Smooth muscle cell (in vitro differentiated cells): ENCODE results near the gene DIAPH2. TPM values are rescaled to one million over a fixed set of nuclear protein-coding genes. Genes with fewer than 3 reads are reported as not detected.

Source experiments
- DNase-seq: peaks from one replicate; lab custom pipeline; 2025; ENCODE audit not compliant: unreplicated experiment; lab: John Stamatoyannopoulos, UW
- H2AFZ ChIP-seq: fragments of 200-600 bp; sonication (generic); 2 replicates; pipeline ENCODE4 v1.6.0; 2016; ENCODE audit warnings: antibody characterized with exemption, low read depth, mild to moderate bottlenecking
- H3F3A ChIP-seq: fragments of 200-600 bp; sonication (generic); 2 replicates; pipeline ENCODE4 v1.6.0; 2017; ENCODE audit warnings: antibody characterized with exemption, low read depth
- H3K27ac ChIP-seq: fragments of 200-600 bp; sonication (generic); 2 replicates; pipeline ENCODE4 v1.5.1; 2016; ENCODE audit warnings: low read depth, mild to moderate bottlenecking
- H3K27me3 ChIP-seq: fragments of 200-600 bp; sonication (generic); 2 replicates; pipeline ENCODE4 v1.6.1; 2016; ENCODE audit warnings: low read depth, mild to moderate bottlenecking
- H3K36me3 ChIP-seq: fragments of 200-600 bp; sonication (generic); 2 replicates; pipeline ENCODE4 v1.5.1; 2016; ENCODE audit warnings: low read depth
- H3K4me1 ChIP-seq: fragments of 200-600 bp; sonication (generic); 2 replicates; pipeline ENCODE4 v1.5.1; 2016; ENCODE audit warnings: low read depth
- H3K4me2 ChIP-seq: fragments of 200-600 bp; sonication (generic); 2 replicates; pipeline ENCODE4 v1.6.0; 2016; ENCODE audit warnings: mild to moderate bottlenecking
- H3K4me3 ChIP-seq: fragments of 200-600 bp; sonication (generic); 2 replicates; pipeline ENCODE4 v1.5.1; 2016; ENCODE audit warnings: mild to moderate bottlenecking
- H3K79me2 ChIP-seq: fragments of 200-600 bp; sonication (generic); 2 replicates; pipeline ENCODE4 v1.6.0; 2016; ENCODE audit warnings: low read depth, mild to moderate bottlenecking
- H3K9ac ChIP-seq: fragments of 200-600 bp; sonication (generic); 2 replicates; pipeline ENCODE4 v1.6.0; 2016; ENCODE audit warnings: low read depth
- H3K9me3 ChIP-seq: fragments of 200-600 bp; sonication (generic); replicated peaks from 2 replicates; pipeline ENCODE4 v1.5.1; 2016; ENCODE audit warnings: low read depth
- H4K20me1 ChIP-seq: fragments of 200-600 bp; sonication (generic); 2 replicates; pipeline ENCODE4 v1.6.0; 2016; ENCODE audit warnings: low read depth
- CTCF ChIP-seq: fragments of 200-600 bp; sonication (generic); IDR thresholded peaks from 2 replicates; pipeline ENCODE4 v1.5.1; 2017; ENCODE audit warnings: borderline replicate concordance, mild to moderate bottlenecking, antibody characterized with exemption; ENCODE audit not compliant: insufficient read depth, poor library complexity, severe bottlenecking
- WGBS: methylation state at CpG from one replicate; pipeline ENCODE4 v1.1.7; 2016; ENCODE audit warnings: low lambda C conversion rate; 5-methylcytosine and 5-hydroxymethylcytosine counted together
- polyA plus RNA-seq: library from polyadenylated mRNA; unstranded; fragments of >200 nt; fragmentation: Nextera tagmentation; extraction: Ambion mirVana; gene quantifications from 2 replicates; pipeline ENCODE4 v1.2.1, GENCODE V29; 2016
- total RNA-seq: library from RNA; depleted of rRNA; stranded (reverse); fragments of >200 nt; gene quantifications from 2 replicates; pipeline ENCODE4 v1.2.3, GENCODE V29; 2014

Gene DIAPH2
- total and polyA plus RNA-seq, 2 experiments from 2014 or later: 12.8 to 19.9 TPM

DNA sequence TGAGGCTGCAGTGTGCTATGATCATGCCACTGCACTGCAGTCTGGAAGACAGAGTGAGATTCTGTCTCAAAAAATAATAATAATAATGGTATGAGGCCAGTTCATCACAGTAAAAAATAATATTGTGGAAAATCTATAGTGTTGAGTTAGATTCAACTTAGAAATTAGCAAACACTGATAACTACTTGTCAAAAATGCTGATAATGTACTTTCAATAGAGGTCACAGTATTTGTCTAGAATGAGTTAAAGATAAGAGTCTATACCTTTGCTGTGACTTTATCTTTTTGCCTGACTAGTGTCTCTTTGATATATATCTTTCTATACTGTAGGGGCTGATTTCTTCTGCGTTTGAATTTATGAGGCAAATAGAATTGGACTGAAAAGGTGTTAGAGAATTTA, 629.7 kb downstream of the DIAPH2 start:
- Histone ChIP-seq H4K20me1 (no peaks in the 10 kb centered on the region), H2AFZ (no peak overlapping the region), H3K79me2 (no peaks in the 10 kb centered on the region), H3K4me3 (no peak overlapping the region), H3K9me3 (no peaks in the 10 kb centered on the region), H3K27ac (no peak overlapping the region), H3K36me3 (no peaks in the 10 kb centered on the region), H3K4me1 (peaks cover 9% of the 10 kb centered on the region), H3K9ac (no peak overlapping the region), H3K27me3 (no peaks in the 10 kb centered on the region), H3K4me2 (no peak overlapping the region), H3F3A (peaks cover 5% of the 10 kb centered on the region)
- WGBS: 55% methylated on average over 1 of the region's 1 CpG
- DNase-seq: no peak
- TF ChIP-seq CTCF: no peak

DNA sequence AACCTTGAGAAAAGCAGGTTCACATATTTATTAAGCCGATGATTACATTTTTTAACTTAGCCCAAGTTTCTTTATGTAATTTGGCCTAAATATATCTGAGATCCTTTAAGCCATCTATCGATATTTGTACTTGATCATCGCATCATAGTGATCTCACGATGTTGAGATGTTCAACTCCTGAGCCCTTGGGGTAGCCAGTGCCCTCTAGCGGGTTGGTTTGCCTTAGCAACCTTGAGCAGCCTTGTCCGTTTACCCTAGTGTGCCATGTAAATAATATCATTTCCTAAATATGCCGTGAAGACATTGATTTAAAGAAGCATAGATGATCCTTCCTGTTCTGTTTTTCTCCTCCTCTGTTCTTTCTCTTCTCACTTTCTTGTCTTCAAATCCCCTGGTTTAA, 631.3 kb downstream of the DIAPH2 start:
- no peaks in the 10 kb centered on the region for H3K4me1 ChIP-seq
- no peak overlapping the region for H3K4me3 ChIP-seq
- no peak for TF ChIP-seq CTCF
- H3K27me3 ChIP-seq: no peaks in the 10 kb centered on the region
- H3K9me3 ChIP-seq: no peaks in the 10 kb centered on the region
- H3K79me2 ChIP-seq: no peaks in the 10 kb centered on the region
- H3K27ac ChIP-seq: no peak overlapping the region
- no peak overlapping the region for H2AFZ ChIP-seq
- 92% methylated on average over 7 of the region's 7 CpGs for WGBS
- H3F3A ChIP-seq: no peaks in the 10 kb centered on the region
- H3K4me2 ChIP-seq: no peak overlapping the region
- H4K20me1 ChIP-seq: no peaks in the 10 kb centered on the region
- DNase-seq: no peak
- no peaks in the 10 kb centered on the region for H3K36me3 ChIP-seq
- H3K9ac ChIP-seq: no peak overlapping the region

DNA sequence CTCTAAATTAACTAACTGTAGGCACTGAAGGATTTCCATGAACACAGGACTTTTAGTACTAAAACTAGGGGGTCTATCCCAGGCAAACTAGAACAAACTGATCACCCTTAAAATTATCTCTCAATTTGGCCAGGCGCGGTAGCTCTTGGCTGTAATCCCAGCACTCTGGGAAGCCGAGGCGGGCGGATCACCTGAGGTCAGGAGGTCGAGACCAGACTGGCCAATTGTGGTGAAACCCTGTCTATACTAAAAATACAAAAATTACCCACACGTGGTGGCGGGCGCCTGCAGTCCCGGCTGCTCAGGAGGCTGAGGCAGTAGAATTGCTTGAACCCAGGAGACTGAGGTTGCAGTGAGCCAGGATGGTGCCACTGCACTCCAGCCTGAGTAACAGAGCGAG, 635.7 kb downstream of the DIAPH2 start:
- H3K27me3 ChIP-seq: no peaks in the 10 kb centered on the region
- no peak overlapping the region for H3K27ac ChIP-seq
- DNase-seq: no peak
- H3K4me2 ChIP-seq: no peak overlapping the region
- no peaks in the 10 kb centered on the region for H3F3A ChIP-seq
- H2AFZ ChIP-seq: no peak overlapping the region
- H3K79me2 ChIP-seq: no peaks in the 10 kb centered on the region
- no peaks in the 10 kb centered on the region for H3K36me3 ChIP-seq
- 94% methylated on average over 11 of the region's 11 CpGs for WGBS
- no peaks in the 10 kb centered on the region for H3K9me3 ChIP-seq
- TF ChIP-seq CTCF: no peak
- no peaks in the 10 kb centered on the region for H4K20me1 ChIP-seq
- no peaks in the 10 kb centered on the region for H3K4me1 ChIP-seq
- no peak overlapping the region for H3K9ac ChIP-seq
- H3K4me3 ChIP-seq: no peak overlapping the region

GRCh38 chrX:97322401-97322800, 637.8 kb downstream of the DIAPH2 start:
- no peak overlapping the region for H3K4me3 ChIP-seq
- no peak overlapping the region for H2AFZ ChIP-seq
- no peaks in the 10 kb centered on the region for H3K27me3 ChIP-seq
- no peaks in the 10 kb centered on the region for H3K36me3 ChIP-seq
- H3K9me3 ChIP-seq: no peaks in the 10 kb centered on the region
- peak overlapping the region; percentile 6 for H3K4me2 ChIP-seq
- H3K79me2 ChIP-seq: no peaks in the 10 kb centered on the region
- no peak for DNase-seq
- H4K20me1 ChIP-seq: no peaks in the 10 kb centered on the region
- no peak for TF ChIP-seq CTCF
- H3K4me1 ChIP-seq: no peaks in the 10 kb centered on the region
- peak overlapping the region; percentile 34 for H3K27ac ChIP-seq
- H3K9ac ChIP-seq: no peak overlapping the region
- H3F3A ChIP-seq: no peaks in the 10 kb centered on the region
